OCI-LY7 (cell line): ENCODE results near the gene YBX1. TPM values are rescaled to one million over a fixed set of nuclear protein-coding genes. Genes with fewer than 3 reads are reported as not detected.

ENCODE experiments used
- BruUV-seq: library from RNA; stranded (reverse); fragments of 400-500 nt; replicated peaks from 2 replicates; lab custom pipeline; 2021; lab: Mats Ljungman, UMichigan
- CTCF ChIA-PET: fragments of 300-600 bp; sonication (Branson Sonifier 250); formaldehyde crosslinking; loops from one replicate; lab custom pipeline; 2022; ENCODE audit warnings: antibody characterized with exemption; ENCODE audit not compliant: unreplicated experiment; lab: Charles Lee
- POLR2A ChIA-PET: fragments of 300-600 bp; sonication (Branson Sonifier 250); formaldehyde crosslinking; loops from one replicate; lab custom pipeline; 2022; ENCODE audit warnings: antibody characterized with exemption; lab: Charles Lee
- DNase-seq: peaks from one replicate; pipeline ENCODE4 v3.0.0-alpha.2; 2015; ENCODE audit warnings: low spot score
- H2AFZ ChIP-seq: fragments of 200-600 bp; sonication (generic), shearing (Covaris generic); 2 replicates; pipeline ENCODE4 v1.6.1; 2014; ENCODE audit warnings: mild to moderate bottlenecking, antibody characterized with exemption, low read length, moderate library complexity
- H3K27ac ChIP-seq: fragments of 200-600 bp; sonication (generic); 2 replicates; pipeline ENCODE4 v1.5.1; 2014; ENCODE audit warnings: mixed run types, low read depth, mild to moderate bottlenecking, moderate library complexity, low read length, inconsistent platforms; ENCODE audit not compliant: poor library complexity, severe bottlenecking
- H3K36me3 ChIP-seq: fragments of 200-600 bp; sonication (generic); 2 replicates; pipeline ENCODE4 v1.6.1; 2014; ENCODE audit warnings: mild to moderate bottlenecking, antibody characterized with exemption, low read length, moderate library complexity, mixed read lengths; ENCODE audit not compliant: insufficient read depth
- H3K4me1 ChIP-seq: fragments of 200-600 bp; sonication (generic); 2 replicates; pipeline ENCODE4 v1.5.1; 2014; ENCODE audit warnings: mild to moderate bottlenecking, low read length; ENCODE audit not compliant: insufficient read depth, poor library complexity, severe bottlenecking
- H3K4me2 ChIP-seq: fragments of 200-600 bp; sonication (generic); 2 replicates; pipeline ENCODE4 v1.6.1; 2014; ENCODE audit warnings: mild to moderate bottlenecking, low read length
- H3K4me3 ChIP-seq: fragments of 200-600 bp; sonication (generic); 2 replicates; pipeline ENCODE4 v1.5.1; 2014; ENCODE audit warnings: mild to moderate bottlenecking, low read depth, low read length; ENCODE audit not compliant: poor library complexity, severe bottlenecking
- H3K79me2 ChIP-seq: fragments of 200-600 bp; sonication (generic); 2 replicates; pipeline ENCODE4 v1.6.1; 2016; ENCODE audit warnings: low read depth, mild to moderate bottlenecking, low read length, moderate library complexity, mixed read lengths; ENCODE audit not compliant: insufficient read depth
- H3K9me2 ChIP-seq: fragments of 200-600 bp; sonication (generic); 2 replicates; pipeline ENCODE4 v1.6.1; 2016; ENCODE audit warnings: mild to moderate bottlenecking, low read length, mixed read lengths; ENCODE audit not compliant: insufficient read depth
- H3K9me3 ChIP-seq: fragments of 200-600 bp; sonication (generic); 2 replicates; pipeline ENCODE4 v1.6.1; 2014; ENCODE audit warnings: mild to moderate bottlenecking, mixed run types, low read length, mixed read lengths
- H4K20me1 ChIP-seq: fragments of 200-600 bp; sonication (generic); 2 replicates; pipeline ENCODE4 v1.6.1; 2014; ENCODE audit warnings: mild to moderate bottlenecking, antibody characterized with exemption, low read length, moderate library complexity, mixed read lengths; ENCODE audit not compliant: insufficient read depth
- EZH2phosphoT487 ChIP-seq: fragments of 200-600 bp; sonication (generic); IDR thresholded peaks from 2 replicates; pipeline ENCODE4 v1.6.1; 2018; ENCODE audit warnings: low read depth, borderline replicate concordance, mild to moderate bottlenecking, mixed run types, antibody characterized with exemption, low read length, moderate library complexity, mixed read lengths
- intact Hi-C: fragments of 100-400 bp; cut with micrococcal nuclease; formaldehyde crosslinking; loops from one replicate; pipeline ENCODE4 v1.10.0; 2022; ENCODE audit not compliant: unreplicated experiment
- total RNA-seq, 2 experiments: library from RNA; depleted of rRNA in 1 of 2; stranded (reverse); fragments of >200 nt in 1 of 2; shearing (Covaris generic) in 1 of 2; gene quantifications; 2 replicates each; pipeline ENCODE4 v1.2.3, GENCODE V29; 2014 to 2022
- TF ChIP-seq, protein P1 (sequence below): fragments of 200-600 bp; sonication (generic); conservative IDR thresholded peaks from 2 replicates; pipeline ENCODE4 v1.5.1; 2014; ENCODE audit warnings: mild to moderate bottlenecking, antibody characterized with exemption, low read length, moderate library complexity, mixed read lengths

Gene YBX1
- total RNA-seq, 2 experiments from 2014 or later = 750 to 956 TPM

DNA sequence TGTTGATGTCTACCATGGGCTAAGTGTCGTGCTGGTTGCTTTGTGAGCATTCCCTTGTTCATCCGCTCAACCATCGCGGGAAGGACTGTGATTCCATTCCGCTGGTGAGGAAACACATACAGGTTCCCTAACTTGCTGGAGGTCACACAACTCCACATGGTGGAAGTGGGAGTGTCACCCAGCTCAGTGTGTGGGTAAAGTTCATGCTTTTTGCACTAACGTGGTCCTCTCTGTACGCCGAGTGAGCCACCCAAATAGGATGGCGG is 61.9 kb downstream of the YBX1 start:
- DNase-seq = no peak
- H3K4me3 ChIP-seq = no peak overlapping the region
- H4K20me1 ChIP-seq = no peaks in the 10 kb centered on the region
- H3K27ac ChIP-seq = no peak overlapping the region
- no peaks in the 10 kb centered on the region for H3K9me2 ChIP-seq
- peaks cover 15% of the 10 kb centered on the region; the same call in 1 of the 2 replicates for H3K36me3 ChIP-seq
- no peak for TF ChIP-seq EZH2phosphoT487
- TF ChIP-seq, protein P1, sequence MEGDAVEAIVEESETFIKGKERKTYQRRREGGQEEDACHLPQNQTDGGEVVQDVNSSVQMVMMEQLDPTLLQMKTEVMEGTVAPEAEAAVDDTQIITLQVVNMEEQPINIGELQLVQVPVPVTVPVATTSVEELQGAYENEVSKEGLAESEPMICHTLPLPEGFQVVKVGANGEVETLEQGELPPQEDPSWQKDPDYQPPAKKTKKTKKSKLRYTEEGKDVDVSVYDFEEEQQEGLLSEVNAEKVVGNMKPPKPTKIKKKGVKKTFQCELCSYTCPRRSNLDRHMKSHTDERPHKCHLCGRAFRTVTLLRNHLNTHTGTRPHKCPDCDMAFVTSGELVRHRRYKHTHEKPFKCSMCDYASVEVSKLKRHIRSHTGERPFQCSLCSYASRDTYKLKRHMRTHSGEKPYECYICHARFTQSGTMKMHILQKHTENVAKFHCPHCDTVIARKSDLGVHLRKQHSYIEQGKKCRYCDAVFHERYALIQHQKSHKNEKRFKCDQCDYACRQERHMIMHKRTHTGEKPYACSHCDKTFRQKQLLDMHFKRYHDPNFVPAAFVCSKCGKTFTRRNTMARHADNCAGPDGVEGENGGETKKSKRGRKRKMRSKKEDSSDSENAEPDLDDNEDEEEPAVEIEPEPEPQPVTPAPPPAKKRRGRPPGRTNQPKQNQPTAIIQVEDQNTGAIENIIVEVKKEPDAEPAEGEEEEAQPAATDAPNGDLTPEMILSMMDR = no peak
- no peaks in the 10 kb centered on the region for H3K9me3 ChIP-seq
- H3K4me2 ChIP-seq = no peak overlapping the region
- intact Hi-C loops = no loop called here
- no peaks in the 10 kb centered on the region for H3K79me2 ChIP-seq
- BruUV-seq = no TSS peak
- POLR2A ChIA-PET = no interaction called here
- H3K4me1 ChIP-seq = no peaks in the 10 kb centered on the region
- H2AFZ ChIP-seq = no peak overlapping the region
- CTCF ChIA-PET = interaction anchor here (0.6 kb wide), 1 partner anchor 21 kb away, joined by 3 read pairs; no protein-coding TSS in a partner anchor

- POLR2A ChIA-PET = no interaction called here
- CTCF ChIA-PET = interaction anchor here (0.5 kb wide), 1 partner anchor 11 kb away, joined by 3 read pairs; no protein-coding TSS in a partner anchor
- Histone ChIP-seq H3K9me3 (no peaks in the 10 kb centered on the region), H3K79me2 (no peaks in the 10 kb centered on the region), H3K9me2 (no peaks in the 10 kb centered on the region), H3K4me2 (no peak overlapping the region), H3K4me1 (no peaks in the 10 kb centered on the region), H4K20me1 (no peaks in the 10 kb centered on the region), H3K27ac (no peak overlapping the region), H3K36me3 (peaks cover 27% of the 10 kb centered on the region), H2AFZ (no peak overlapping the region), H3K4me3 (no peak overlapping the region)
- no peak for DNase-seq
- intact Hi-C loops = no loop called here
- BruUV-seq = no TSS peak
- TF ChIP-seq EZH2phosphoT487 = no peak
- TF ChIP-seq, protein P1 = no peak
Observed at GRCh38 chr1:42745851-42746250, 63.6 kb downstream of the YBX1 start.

DNA sequence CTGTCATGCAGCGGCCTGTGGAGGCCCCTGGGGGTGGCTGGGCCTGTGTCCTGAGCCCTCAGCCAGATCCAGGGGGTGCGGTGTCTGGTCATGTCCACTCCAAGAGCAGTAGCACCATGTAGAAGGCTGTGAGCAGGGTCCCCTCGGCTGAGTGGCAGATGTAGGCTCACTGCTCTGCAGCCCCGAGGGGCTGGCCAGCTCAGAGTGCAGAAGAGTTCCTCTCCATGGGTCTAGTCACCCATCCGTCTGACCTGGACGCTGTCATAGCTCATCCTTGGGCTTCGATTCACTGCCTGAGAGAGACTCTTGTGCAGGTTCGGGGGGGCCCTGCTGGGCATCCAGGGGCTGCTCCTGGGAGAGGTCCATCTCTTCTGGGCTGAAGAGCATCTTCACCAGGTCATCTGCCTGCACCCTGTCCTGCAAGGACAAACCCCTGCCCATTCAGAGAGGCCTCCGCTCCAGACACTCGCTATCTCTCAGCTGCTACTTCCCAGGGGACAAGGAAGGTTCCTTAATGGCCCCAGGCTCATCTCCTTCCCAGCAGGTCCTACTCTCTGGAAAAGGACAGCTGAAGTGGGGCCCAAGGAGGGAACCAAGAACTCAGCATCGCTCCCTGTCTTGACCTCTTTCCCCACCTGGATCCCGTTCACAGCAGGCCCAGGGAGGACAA is 64.4 kb downstream of the YBX1 start:
- no peak for TF ChIP-seq EZH2phosphoT487
- TF ChIP-seq, protein P1 = no peak
- Histone ChIP-seq H3K36me3 (peaks cover 29% of the 10 kb centered on the region), H3K4me2 (no peak overlapping the region), H2AFZ (no peak overlapping the region), H3K79me2 (no peaks in the 10 kb centered on the region), H3K27ac (no peak overlapping the region), H3K9me3 (no peaks in the 10 kb centered on the region), H3K4me3 (no peak overlapping the region), H4K20me1 (no peaks in the 10 kb centered on the region), H3K9me2 (no peaks in the 10 kb centered on the region), H3K4me1 (no peaks in the 10 kb centered on the region)
- DNase-seq = no peak
- ChIA-PET CTCF (no interaction called here), POLR2A (no interaction called here)
- TSS peak; percentile 50 for BruUV-seq
- intact Hi-C loops = loop anchor here (1.0 kb wide), 1 partner anchor 168 kb away; no protein-coding TSS in a partner anchor
